PC-3 (cell line): ENCODE data around the gene UBE2E2. TPM values are rescaled to one million over a fixed set of nuclear protein-coding genes. Genes with fewer than 3 reads are reported as not detected.

ENCODE experiments used
- ATAC-seq: fragments of 200-7000 bp; cut with Tn5 transposase; 2 replicates; pipeline ENCODE4 v1.9.1; 2020; ENCODE audit warnings: mild to moderate bottlenecking, moderate library complexity
- BruUV-seq: library from RNA; stranded (reverse); fragments of 400-500 nt; replicated peaks from 2 replicates; lab custom pipeline; 2021; lab: Mats Ljungman, UMichigan
- CTCF ChIA-PET: fragments of 300-600 bp; sonication (Branson Sonifier 250); formaldehyde crosslinking; loops from one replicate; lab custom pipeline; 2022; ENCODE audit warnings: antibody characterized with exemption; lab: Charles Lee
- POLR2A ChIA-PET: fragments of 300-600 bp; sonication (Branson Sonifier 250); formaldehyde crosslinking; loops from one replicate; lab custom pipeline; 2022; ENCODE audit warnings: antibody characterized with exemption; ENCODE audit not compliant: unreplicated experiment; lab: Charles Lee
- DNase-seq: peaks from one replicate; pipeline ENCODE4 v3.0.0-alpha.2; 2015
- H2AFZ ChIP-seq: fragments of 300-600 bp; sonication (generic); 2 replicates; pipeline ENCODE4 v1.6.0; 2016; ENCODE audit warnings: antibody characterized with exemption, low read length
- H3F3A ChIP-seq: fragments of 300-600 bp; sonication (generic); one replicate; pipeline ENCODE4 v1.6.0; 2017; ENCODE audit warnings: antibody characterized with exemption, low read length, control low read depth, mild to moderate bottlenecking; ENCODE audit not compliant: unreplicated experiment
- H3K27ac ChIP-seq: fragments of 300-600 bp; sonication (generic); 2 replicates; pipeline ENCODE4 v1.5.1; 2016; ENCODE audit warnings: mild to moderate bottlenecking, low read length
- H3K27me3 ChIP-seq: fragments of 300-600 bp; sonication (generic); 2 replicates; pipeline ENCODE4 v1.6.1; 2016; ENCODE audit warnings: low read length, mixed read lengths
- H3K36me3 ChIP-seq: fragments of 300-600 bp; sonication (generic); 2 replicates; pipeline ENCODE4 v1.6.1; 2016; ENCODE audit warnings: low read depth, mixed run types, low read length, mixed read lengths
- H3K4me1 ChIP-seq: fragments of 300-600 bp; sonication (generic); 2 replicates; pipeline ENCODE4 v1.5.1; 2016; ENCODE audit warnings: low read length; ENCODE audit not compliant: insufficient read depth
- H3K4me2 ChIP-seq: fragments of 300-600 bp; sonication (generic); 2 replicates; pipeline ENCODE4 v1.6.0; 2016; ENCODE audit warnings: low read length
- H3K4me3 ChIP-seq: fragments of 300-600 bp; sonication (generic); 2 replicates; pipeline ENCODE4 v1.5.1; 2016; ENCODE audit warnings: mild to moderate bottlenecking, low read length, mixed read lengths
- H3K79me2 ChIP-seq: fragments of 300-600 bp; sonication (generic); 2 replicates; pipeline ENCODE4 v1.6.1; 2017; ENCODE audit warnings: low read length, mixed read lengths
- H3K9ac ChIP-seq: fragments of 300-600 bp; sonication (generic); 2 replicates; pipeline ENCODE4 v1.6.0; 2016; ENCODE audit warnings: mild to moderate bottlenecking, low read length
- H3K9me2 ChIP-seq: fragments of 300-600 bp; sonication (generic); replicated peaks from 2 replicates; pipeline ENCODE4 v1.6.1; 2016; ENCODE audit warnings: mixed run types, low read length, mixed read lengths
- H3K9me3 ChIP-seq: fragments of 300-600 bp; sonication (generic); 2 replicates; pipeline ENCODE4 v1.6.1; 2016; ENCODE audit warnings: low read length, mixed read lengths
- H4K20me1 ChIP-seq: fragments of 300-600 bp; sonication (generic); 2 replicates; pipeline ENCODE4 v1.6.1; 2016; ENCODE audit warnings: low read length, mixed read lengths
- EZH2 ChIP-seq: fragments of 300-600 bp; sonication (generic); IDR thresholded peaks from one replicate; pipeline ENCODE4 v1.6.1; 2017; ENCODE audit warnings: antibody characterized with exemption, mild to moderate bottlenecking, low read length; ENCODE audit not compliant: unreplicated experiment
- EZH2phosphoT487 ChIP-seq: fragments of 300-600 bp; sonication (generic); IDR thresholded peaks from 2 replicates; pipeline ENCODE4 v1.6.1; 2018; ENCODE audit warnings: mild to moderate bottlenecking, antibody characterized with exemption, low read length, borderline replicate concordance
- intact Hi-C: fragments of 100-400 bp; cut with micrococcal nuclease; formaldehyde crosslinking; loops from 2 replicates; pipeline ENCODE4 v1.9.0; 2023
- total RNA-seq: library from RNA; depleted of rRNA; stranded (reverse); fragments of >200 nt; gene quantifications from 2 replicates; pipeline ENCODE4 v1.2.3, GENCODE V29; 2014
- TF ChIP-seq, protein P1 (sequence below): fragments of 300-600 bp; sonication (generic); conservative IDR thresholded peaks from 2 replicates; pipeline ENCODE4 v1.5.1; 2017; ENCODE audit warnings: antibody characterized with exemption, low read depth, mild to moderate bottlenecking, low read length

Gene UBE2E2
- total RNA-seq, 1 experiment from 2014 or later, result 25.6 TPM

DNA sequence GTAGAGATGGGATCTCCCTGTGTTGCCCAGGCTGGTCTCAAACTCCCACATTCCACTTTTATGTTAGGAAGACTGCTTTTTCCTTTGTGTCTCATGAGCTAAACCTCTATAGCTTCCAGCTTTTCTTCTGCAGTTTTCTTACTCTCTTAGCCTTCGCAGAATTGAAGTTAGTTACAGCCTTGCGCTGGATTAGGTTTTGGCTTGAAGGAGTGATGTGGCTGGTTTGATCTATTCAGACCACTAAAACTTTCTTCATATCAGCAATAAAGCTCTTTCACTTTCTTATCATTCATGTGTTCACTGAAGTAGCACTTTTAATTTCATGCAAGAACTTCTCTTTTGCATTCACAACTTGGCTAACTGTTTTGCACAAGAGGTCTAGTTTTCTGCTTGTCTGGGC, 254.6 kb downstream of the UBE2E2 start:
- ChIA-PET CTCF (no interaction called here), POLR2A (interaction anchor here (0.6 kb wide), 1 partner anchor 23 kb away, joined by 12 read pairs; no protein-coding TSS in a partner anchor)
- Histone ChIP-seq H3F3A (no peaks in the 10 kb centered on the region), H2AFZ (no peak overlapping the region), H3K9ac (no peak overlapping the region), H3K36me3 (no peaks in the 10 kb centered on the region), H3K4me2 (no peak overlapping the region), H3K79me2 (no peaks in the 10 kb centered on the region), H4K20me1 (0 out of 2 replicates have a peak, but pooled peaks cover 5% of the 10 kb centered on the region), H3K4me1 (peaks cover 17% of the 10 kb centered on the region), H3K9me2 (no peaks in the 10 kb centered on the region), H3K9me3 (no peaks in the 10 kb centered on the region), H3K27me3 (no peaks in the 10 kb centered on the region), H3K27ac (no peak overlapping the region), H3K4me3 (no peak overlapping the region)
- DNase-seq (no peak), ATAC-seq (no peak)
- no TSS peak for BruUV-seq
- TF ChIP-seq EZH2phosphoT487, result no peak
- TF ChIP-seq EZH2, result no peak
- TF ChIP-seq, protein P1, sequence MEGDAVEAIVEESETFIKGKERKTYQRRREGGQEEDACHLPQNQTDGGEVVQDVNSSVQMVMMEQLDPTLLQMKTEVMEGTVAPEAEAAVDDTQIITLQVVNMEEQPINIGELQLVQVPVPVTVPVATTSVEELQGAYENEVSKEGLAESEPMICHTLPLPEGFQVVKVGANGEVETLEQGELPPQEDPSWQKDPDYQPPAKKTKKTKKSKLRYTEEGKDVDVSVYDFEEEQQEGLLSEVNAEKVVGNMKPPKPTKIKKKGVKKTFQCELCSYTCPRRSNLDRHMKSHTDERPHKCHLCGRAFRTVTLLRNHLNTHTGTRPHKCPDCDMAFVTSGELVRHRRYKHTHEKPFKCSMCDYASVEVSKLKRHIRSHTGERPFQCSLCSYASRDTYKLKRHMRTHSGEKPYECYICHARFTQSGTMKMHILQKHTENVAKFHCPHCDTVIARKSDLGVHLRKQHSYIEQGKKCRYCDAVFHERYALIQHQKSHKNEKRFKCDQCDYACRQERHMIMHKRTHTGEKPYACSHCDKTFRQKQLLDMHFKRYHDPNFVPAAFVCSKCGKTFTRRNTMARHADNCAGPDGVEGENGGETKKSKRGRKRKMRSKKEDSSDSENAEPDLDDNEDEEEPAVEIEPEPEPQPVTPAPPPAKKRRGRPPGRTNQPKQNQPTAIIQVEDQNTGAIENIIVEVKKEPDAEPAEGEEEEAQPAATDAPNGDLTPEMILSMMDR, result no peak
- intact Hi-C loops, result no loop called here

GRCh38 chr3:23459465-23459864, 256.3 kb downstream of the UBE2E2 start:
- H3F3A ChIP-seq, result no peaks in the 10 kb centered on the region
- no peak for DNase-seq
- no peak overlapping the region for H2AFZ ChIP-seq
- ChIA-PET CTCF (no interaction called here), POLR2A (no interaction called here)
- H3K27ac ChIP-seq, result no peak overlapping the region
- H3K4me1 ChIP-seq, result peaks cover 15% of the 10 kb centered on the region
- H3K9me2 ChIP-seq, result no peaks in the 10 kb centered on the region
- no peaks in the 10 kb centered on the region for H3K27me3 ChIP-seq
- intact Hi-C loops, result no loop called here
- no TSS peak for BruUV-seq
- ATAC-seq, result no peak
- H3K79me2 ChIP-seq, result no peaks in the 10 kb centered on the region
- no peaks in the 10 kb centered on the region for H3K9me3 ChIP-seq
- no peak overlapping the region for H3K4me3 ChIP-seq
- no peak overlapping the region for H3K4me2 ChIP-seq
- no peak for TF ChIP-seq EZH2
- TF ChIP-seq EZH2phosphoT487, result no peak
- TF ChIP-seq, protein P1, result no peak
- no peaks in the 10 kb centered on the region for H3K36me3 ChIP-seq
- H4K20me1 ChIP-seq, result 0 out of 2 replicates have a peak, but pooled peaks cover 5% of the 10 kb centered on the region
- H3K9ac ChIP-seq, result no peak overlapping the region

DNA sequence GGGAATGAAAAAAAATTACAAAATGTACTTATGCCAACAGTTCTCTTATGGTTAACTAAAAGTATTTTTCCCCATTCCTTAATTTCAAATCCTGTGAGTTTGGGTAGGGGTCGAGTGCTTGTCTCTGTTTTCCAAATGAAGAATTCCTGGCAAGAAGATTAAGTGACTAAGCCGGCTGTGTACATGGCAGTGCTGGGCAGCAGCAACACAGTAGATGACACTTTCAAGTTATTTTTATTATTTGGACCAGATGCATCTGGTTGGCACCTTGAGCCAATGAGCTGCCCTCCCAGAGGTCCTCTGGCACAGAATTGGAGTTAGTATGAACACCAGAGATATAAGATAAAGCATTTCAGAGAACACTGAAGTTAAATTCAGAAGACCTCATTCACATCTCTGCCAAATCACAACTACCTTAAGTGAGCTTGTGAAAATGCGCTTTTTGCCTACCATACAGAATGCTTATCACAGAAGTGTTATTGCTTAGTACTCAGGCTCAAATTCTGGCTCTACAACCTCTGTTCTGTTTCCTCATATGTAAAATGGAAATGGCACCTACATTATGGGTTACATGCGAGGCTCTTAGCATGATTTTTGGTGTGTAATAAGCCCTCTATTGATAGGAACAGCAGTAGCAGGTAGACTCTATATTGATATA, 256.9 kb downstream of the UBE2E2 start:
- no peak overlapping the region for H3K9ac ChIP-seq
- intact Hi-C loops, result no loop called here
- H3K79me2 ChIP-seq, result no peaks in the 10 kb centered on the region
- no peaks in the 10 kb centered on the region for H3K27me3 ChIP-seq
- H3K4me3 ChIP-seq, result no peak overlapping the region
- ATAC-seq (no peak), DNase-seq (no peak)
- no peaks in the 10 kb centered on the region for H3K36me3 ChIP-seq
- CTCF ChIA-PET, result no interaction called here
- H3K4me2 ChIP-seq, result no peak overlapping the region
- H3K9me2 ChIP-seq, result no peaks in the 10 kb centered on the region
- H3K4me1 ChIP-seq, result peaks cover 10% of the 10 kb centered on the region
- H3K9me3 ChIP-seq, result no peaks in the 10 kb centered on the region
- H4K20me1 ChIP-seq, result 0 out of 2 replicates have a peak, but pooled peaks cover 5% of the 10 kb centered on the region
- H2AFZ ChIP-seq, result no peak overlapping the region
- BruUV-seq, result no TSS peak
- TF ChIP-seq EZH2phosphoT487 (no peak), EZH2 (no peak)
- TF ChIP-seq, protein P1, result no peak
- H3K27ac ChIP-seq, result no peak overlapping the region
- no peaks in the 10 kb centered on the region for H3F3A ChIP-seq
- POLR2A ChIA-PET, result no interaction called here
